Activated naive CD8-positive, alpha-beta T cell (primary cell): ENCODE results near the gene CRAMP1.
"Not testable (repeated sequence)": the region's sequence is repeated elsewhere in the genome, so short reads cannot be mapped to it uniquely, and the experiment has no call there.

Source experiments
- H3K27ac Mint-ChIP-seq: one replicate; pipeline ENCODE4 v1.8.0; 2021; ENCODE audit warnings: mixed read lengths
- H3K27me3 Mint-ChIP-seq: one replicate; pipeline ENCODE4 v1.8.0; 2021; ENCODE audit warnings: mixed read lengths
- H3K36me3 Mint-ChIP-seq: one replicate; pipeline ENCODE4 v1.8.0; 2021; ENCODE audit warnings: mixed read lengths
- H3K4me1 Mint-ChIP-seq: one replicate; pipeline ENCODE4 v1.8.0; 2021; ENCODE audit warnings: low read depth, mixed read lengths
- H3K4me3 Mint-ChIP-seq: one replicate; pipeline ENCODE4 v1.8.0; 2021; ENCODE audit warnings: mild to moderate bottlenecking, mixed read lengths
- H3K9me3 Mint-ChIP-seq: one replicate; pipeline ENCODE4 v1.8.0; 2021; ENCODE audit warnings: low read depth, mixed read lengths

Gene CRAMP1

DNA sequence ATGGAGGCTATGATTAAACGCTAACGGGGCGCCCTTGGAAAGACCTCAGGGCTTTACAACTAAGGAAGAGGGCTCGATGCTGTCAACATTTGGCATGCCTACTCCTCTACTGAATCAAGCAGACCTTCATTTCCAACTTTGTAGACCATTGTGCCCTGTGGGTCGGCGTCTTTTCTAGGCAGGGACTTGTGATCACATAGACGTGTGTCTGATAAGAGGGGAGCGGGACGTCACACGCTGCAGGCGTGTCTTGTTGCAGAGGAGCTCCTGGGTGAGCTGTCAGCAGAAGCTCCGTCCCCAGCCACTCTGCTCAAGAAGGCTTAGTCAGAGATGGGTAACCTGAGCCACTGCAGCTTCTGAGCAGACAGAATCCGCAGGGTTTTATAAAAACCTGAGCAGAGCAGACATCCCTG lies 96.6 kb downstream of the CRAMP1 start:
- no peak overlapping the region for H3K27ac Mint-ChIP-seq
- H3K27me3 Mint-ChIP-seq: no peaks in the 10 kb centered on the region
- H3K4me3 Mint-ChIP-seq: peak overlapping the region; percentile 90
- H3K36me3 Mint-ChIP-seq: no peaks in the 10 kb centered on the region
- no peaks in the 10 kb centered on the region for H3K9me3 Mint-ChIP-seq
- H3K4me1 Mint-ChIP-seq: peaks cover 43% of the 10 kb centered on the region

DNA sequence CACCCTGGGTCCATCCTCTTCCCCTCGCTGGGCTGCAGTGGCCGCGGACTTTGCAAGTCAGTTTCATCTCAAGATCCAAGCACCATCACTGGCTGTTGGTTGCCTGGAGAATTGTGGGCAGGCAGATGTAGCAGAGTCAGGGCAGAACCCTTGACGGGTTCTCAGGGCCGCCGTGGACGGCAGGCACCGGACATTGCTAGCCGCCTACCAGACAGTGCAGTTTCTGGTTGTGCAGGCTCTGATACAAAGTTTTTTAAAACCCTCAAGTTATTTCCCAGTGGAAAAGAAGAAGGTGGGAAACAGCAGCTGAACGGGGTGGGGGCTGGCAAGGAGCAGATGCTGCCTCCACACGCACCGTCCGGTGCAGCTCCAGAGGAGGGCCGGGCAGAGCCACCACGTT lies 97.2 kb downstream of the CRAMP1 start:
- H3K4me3 Mint-ChIP-seq: peak overlapping the region; percentile 90
- H3K4me1 Mint-ChIP-seq: peaks cover 45% of the 10 kb centered on the region
- H3K36me3 Mint-ChIP-seq: no peaks in the 10 kb centered on the region
- no peaks in the 10 kb centered on the region for H3K27me3 Mint-ChIP-seq
- no peaks in the 10 kb centered on the region for H3K9me3 Mint-ChIP-seq
- no peak overlapping the region for H3K27ac Mint-ChIP-seq

DNA sequence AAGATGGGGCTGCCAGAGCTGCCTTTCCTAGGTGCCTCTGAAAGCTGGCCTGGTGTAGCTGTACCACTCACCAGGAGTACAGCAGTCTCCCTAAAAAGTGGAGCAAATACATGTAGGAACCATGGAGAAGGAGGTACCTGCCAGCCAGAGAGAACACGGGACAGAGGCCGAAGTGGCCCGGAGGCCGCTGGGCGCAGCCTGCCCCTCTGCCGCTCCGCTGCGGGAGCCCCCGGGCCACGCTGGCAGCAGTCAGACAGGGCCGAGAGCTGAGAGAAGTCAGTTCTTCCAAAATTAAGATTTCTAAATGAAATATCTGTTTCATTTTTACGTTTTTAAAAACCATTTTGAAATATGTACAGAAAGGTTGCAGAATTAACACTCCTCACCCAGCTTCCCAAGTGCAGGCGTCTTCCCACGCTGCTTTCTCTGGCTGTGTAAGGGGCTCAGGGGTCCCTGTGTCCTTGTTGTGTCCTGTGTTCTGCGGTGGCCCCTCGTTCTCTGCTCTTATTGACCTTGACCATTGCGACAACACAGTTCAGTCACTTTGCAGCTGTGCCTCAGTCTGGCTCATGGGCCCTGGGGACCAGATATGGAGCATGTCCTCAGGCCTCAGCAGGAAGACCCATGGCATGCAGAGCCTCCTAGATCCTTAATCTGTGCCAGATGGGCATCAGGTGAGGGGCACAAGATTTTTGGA lies 98.8 kb downstream of the CRAMP1 start:
- Mint-ChIP-seq H3K27ac (no peak overlapping the region), H3K4me3 (no peak overlapping the region), H3K36me3 (no peaks in the 10 kb centered on the region), H3K4me1 (peaks cover 39% of the 10 kb centered on the region), H3K27me3 (no peaks in the 10 kb centered on the region), H3K9me3 (no peaks in the 10 kb centered on the region)

DNA sequence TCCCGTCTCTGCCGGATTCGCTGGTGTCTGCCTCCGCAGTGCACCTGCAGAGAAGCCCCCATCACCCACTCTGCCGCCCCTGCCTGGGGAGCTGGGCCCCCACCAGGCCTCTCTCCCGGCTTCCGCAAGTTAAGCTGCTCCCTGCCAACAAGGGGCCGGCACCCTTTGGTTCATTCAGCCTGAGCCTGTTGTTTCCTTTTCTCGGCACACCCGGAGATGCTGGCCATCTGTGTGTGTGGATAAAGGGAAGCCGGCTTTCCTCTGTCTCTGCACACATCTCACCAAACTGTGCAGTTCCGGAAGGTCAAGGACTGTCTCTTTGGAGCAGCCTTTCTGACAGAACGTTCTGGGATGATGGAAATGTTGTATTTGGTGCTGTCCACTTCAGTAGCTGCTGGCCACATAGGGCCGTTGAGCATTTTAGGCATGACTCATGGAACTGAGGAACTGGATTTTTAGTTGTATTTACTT lies 100.7 kb downstream of the CRAMP1 start:
- Mint-ChIP-seq H3K4me1 (peaks cover 33% of the 10 kb centered on the region), H3K4me3 (no peak overlapping the region), H3K27ac (no peak overlapping the region), H3K27me3 (no peaks in the 10 kb centered on the region), H3K9me3 (no peaks in the 10 kb centered on the region), H3K36me3 (no peaks in the 10 kb centered on the region)

DNA sequence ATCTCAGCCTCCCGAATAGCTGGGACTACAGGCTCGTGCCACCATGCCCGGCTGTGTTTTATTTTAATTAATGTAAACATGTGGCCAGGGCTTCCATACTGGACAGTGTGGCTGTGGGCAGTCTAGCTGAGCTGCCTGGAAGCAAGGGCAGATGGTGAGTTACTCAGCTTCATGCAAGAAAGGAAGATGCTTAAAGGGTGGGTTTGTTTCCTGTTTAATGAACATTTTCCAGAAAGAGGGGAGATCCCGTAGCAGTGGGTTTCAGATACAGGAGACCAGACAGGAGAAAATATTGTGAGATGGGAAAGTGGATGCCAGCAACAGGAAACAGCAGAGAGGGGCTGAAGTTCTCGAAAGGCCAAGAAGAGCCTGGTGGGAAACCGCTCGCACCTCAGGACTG lies 101.2 kb downstream of the CRAMP1 start:
- H3K36me3 Mint-ChIP-seq: no peaks in the 10 kb centered on the region
- H3K27ac Mint-ChIP-seq: no peak overlapping the region
- H3K27me3 Mint-ChIP-seq: no peaks in the 10 kb centered on the region
- H3K4me3 Mint-ChIP-seq: no peak overlapping the region
- H3K9me3 Mint-ChIP-seq: no peaks in the 10 kb centered on the region
- peaks cover 28% of the 10 kb centered on the region for H3K4me1 Mint-ChIP-seq

DNA sequence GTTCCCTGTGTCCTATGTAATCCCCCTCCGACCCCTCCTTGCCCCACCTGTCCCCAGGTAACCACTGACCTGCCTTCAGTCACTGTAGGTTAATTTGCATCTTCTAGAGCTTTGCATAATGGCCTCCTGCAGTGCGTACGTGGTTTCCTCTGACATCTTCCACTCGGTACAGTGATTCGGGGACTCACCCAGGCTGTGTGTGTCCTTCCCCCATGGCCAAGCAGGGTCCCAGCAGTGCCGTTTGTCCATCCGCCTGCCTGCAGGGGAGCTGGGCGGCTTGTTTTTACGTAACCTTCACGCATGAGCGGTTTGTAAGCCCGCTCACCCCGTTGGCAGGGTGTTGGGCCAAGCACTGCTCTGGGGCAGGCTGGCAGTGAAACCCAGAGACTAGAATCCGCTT lies 101.8 kb downstream of the CRAMP1 start:
- H3K36me3 Mint-ChIP-seq: no peaks in the 10 kb centered on the region
- no peaks in the 10 kb centered on the region for H3K9me3 Mint-ChIP-seq
- no peak overlapping the region for H3K4me3 Mint-ChIP-seq
- no peak overlapping the region for H3K27ac Mint-ChIP-seq
- H3K27me3 Mint-ChIP-seq: no peaks in the 10 kb centered on the region
- H3K4me1 Mint-ChIP-seq: peaks cover 25% of the 10 kb centered on the region

DNA sequence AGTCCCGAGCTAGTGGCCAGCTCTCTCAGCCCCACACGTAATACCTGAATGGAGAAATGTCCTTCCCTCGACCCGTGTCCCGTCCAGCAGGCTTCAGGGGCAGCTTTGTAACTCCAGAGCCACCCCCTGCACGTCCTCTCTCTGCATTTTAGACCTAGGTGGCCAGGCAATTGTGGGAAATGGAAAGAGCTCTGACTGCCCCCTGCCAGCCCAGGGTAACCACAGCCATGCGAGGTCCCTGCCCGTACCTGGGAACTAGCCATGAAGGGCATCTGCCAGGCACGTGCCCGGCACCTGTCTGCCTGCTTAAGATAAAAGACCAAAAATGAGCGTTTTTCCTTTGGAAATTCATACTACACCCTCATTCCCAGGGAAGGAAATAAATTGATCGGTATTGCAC lies 103.1 kb downstream of the CRAMP1 start:
- Mint-ChIP-seq H3K27me3 (no peaks in the 10 kb centered on the region), H3K36me3 (no peaks in the 10 kb centered on the region), H3K4me3 (no peak overlapping the region), H3K4me1 (peaks cover 31% of the 10 kb centered on the region), H3K27ac (no peak overlapping the region), H3K9me3 (no peaks in the 10 kb centered on the region)

DNA sequence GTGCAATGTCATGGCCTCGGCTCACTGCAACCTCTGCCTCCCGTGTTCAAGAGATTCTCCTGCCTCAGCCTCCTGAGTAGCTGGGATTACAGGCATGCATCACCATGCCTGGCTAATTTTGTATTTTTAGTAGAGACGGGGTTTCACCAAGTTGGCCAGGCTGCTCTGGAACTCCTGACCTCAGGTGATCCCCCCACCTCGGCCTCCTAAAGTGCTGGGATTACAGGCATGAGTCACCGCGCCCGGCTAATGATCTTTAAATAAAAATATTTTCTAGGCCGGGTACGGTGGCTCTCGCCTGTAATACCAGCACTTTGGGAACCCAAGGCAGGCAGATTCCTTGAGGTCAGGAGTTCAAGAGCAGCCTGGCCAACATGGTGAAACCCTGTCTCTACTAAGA lies 106.1 kb downstream of the CRAMP1 start:
- not testable (repeated sequence) for H3K9me3 Mint-ChIP-seq, H3K27me3 Mint-ChIP-seq, H3K36me3 Mint-ChIP-seq, H3K27ac Mint-ChIP-seq, H3K4me3 Mint-ChIP-seq
- peaks cover 36% of the 10 kb centered on the region for H3K4me1 Mint-ChIP-seq

DNA sequence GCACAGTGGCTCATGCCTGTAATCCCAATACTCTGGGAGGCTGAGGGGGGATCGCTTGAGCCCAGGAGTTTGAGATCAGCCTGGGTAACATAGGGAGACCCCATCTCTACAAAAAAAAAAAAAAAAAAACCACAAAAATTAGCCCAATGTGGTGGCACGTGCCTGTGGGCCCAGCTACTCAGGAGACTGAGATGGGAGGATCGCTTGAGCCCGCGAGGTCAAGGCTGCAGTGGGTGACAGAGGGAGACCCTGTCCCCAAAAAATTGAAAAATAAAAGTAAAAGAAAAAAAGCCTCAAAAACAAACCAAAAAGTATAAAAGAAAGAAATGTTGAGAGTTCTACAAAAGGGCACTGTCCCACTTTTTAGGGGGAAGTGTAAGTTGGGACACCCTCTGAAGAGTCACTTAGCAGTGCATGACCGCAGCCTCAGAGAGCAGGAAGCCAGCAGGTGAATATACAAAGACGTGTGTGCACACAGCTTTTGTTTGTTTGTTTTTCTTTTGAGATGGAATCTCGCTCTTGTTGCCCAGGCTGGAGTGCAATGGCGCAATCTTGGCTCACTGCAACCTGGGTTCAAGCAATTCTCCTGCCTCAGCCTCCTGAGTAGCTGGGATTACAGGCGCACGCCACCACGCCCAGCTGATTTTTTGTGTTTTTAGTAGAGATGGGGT lies 107.5 kb downstream of the CRAMP1 start:
- not testable (repeated sequence) for H3K27me3 Mint-ChIP-seq, H3K9me3 Mint-ChIP-seq, H3K4me3 Mint-ChIP-seq, H3K36me3 Mint-ChIP-seq
- H3K27ac Mint-ChIP-seq: peak overlapping the region; percentile 85
- H3K4me1 Mint-ChIP-seq: peaks cover 36% of the 10 kb centered on the region

DNA sequence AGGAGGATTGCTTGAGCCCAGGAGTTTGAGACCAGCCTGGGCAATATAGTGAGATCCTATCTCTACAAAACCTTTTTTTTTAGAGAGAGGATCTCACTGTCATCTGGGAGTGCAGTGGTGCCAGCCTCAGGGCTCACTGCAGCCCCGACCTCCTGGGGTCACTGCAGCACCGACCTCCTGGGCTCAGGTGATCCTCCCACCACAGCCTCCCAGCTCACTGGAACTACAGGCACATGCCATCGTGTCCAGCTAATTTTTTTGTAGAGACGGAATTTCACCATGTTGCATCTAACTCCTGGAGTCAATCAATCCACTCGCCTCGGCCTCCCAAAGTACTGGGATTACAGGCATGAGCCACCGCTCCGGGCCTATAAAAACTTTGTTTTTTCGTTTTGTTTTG lies 109.2 kb downstream of the CRAMP1 start:
- H3K4me1 Mint-ChIP-seq: peaks cover 34% of the 10 kb centered on the region
- H3K36me3 Mint-ChIP-seq: no peaks in the 10 kb centered on the region
- H3K27me3 Mint-ChIP-seq: no peaks in the 10 kb centered on the region
- H3K9me3 Mint-ChIP-seq: no peaks in the 10 kb centered on the region
- no peak overlapping the region for H3K4me3 Mint-ChIP-seq
- H3K27ac Mint-ChIP-seq: no peak overlapping the region

DNA sequence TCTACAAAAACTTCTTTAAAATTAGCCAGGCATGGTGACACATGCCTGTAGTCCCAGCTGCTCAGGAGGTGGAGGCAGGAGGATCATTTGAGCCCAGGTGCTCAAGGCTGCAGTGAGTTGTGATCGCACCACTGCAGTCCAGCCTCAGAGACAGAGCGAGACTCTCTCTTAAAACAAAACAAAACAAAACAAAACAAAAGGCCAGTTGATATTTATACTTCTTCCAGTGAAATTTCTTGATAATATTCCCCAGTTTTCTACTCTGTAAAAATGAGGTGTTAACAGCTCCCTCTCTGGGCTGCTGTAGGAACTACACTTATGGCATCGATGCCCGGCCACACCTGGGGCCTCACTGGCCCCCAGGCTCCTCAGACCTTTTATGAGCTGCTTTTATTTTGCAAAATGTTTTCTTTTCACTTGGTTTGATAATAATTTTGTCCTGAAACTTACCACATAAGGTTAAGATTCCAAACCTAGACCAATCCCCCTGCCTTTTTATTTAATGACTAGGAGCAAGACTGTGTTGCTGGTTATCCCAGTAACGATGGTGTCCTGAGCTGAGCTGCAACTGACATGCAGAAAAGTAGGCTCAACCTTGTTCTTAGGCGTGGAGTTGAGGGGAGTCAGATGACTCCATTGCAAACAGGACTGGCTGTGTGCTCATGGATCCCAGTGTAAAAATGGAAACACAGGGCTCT lies 111.4 kb downstream of the CRAMP1 start:
- Mint-ChIP-seq H3K27me3 (no peaks in the 10 kb centered on the region), H3K36me3 (peaks cover 6% of the 10 kb centered on the region), H3K9me3 (no peaks in the 10 kb centered on the region), H3K4me3 (no peak overlapping the region), H3K4me1 (peaks cover 34% of the 10 kb centered on the region), H3K27ac (peak overlapping the region; percentile 34)

DNA sequence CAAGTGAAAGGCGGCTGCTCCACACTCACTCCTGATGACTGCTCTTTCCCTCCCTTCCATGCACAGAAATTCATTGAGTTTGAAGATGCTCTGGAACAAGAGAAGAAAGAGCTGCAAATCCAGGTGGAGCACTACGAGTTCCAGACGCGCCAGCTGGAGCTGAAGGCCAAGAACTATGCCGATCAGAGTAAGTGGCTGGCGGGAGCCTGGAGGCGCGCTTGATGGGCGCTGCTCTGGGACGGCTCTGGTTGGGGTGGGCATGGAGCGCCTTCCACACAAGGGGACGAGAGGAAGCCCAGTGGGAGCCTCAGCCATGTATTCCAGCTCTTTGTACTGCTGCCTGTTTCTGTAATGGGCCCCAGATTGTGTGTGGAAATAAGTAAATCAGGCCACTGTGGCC lies 112.3 kb downstream of the CRAMP1 start:
- no peaks in the 10 kb centered on the region for H3K9me3 Mint-ChIP-seq
- no peaks in the 10 kb centered on the region for H3K27me3 Mint-ChIP-seq
- H3K4me1 Mint-ChIP-seq: peaks cover 25% of the 10 kb centered on the region
- H3K4me3 Mint-ChIP-seq: no peak overlapping the region
- H3K36me3 Mint-ChIP-seq: peaks cover 6% of the 10 kb centered on the region
- no peak overlapping the region for H3K27ac Mint-ChIP-seq

DNA sequence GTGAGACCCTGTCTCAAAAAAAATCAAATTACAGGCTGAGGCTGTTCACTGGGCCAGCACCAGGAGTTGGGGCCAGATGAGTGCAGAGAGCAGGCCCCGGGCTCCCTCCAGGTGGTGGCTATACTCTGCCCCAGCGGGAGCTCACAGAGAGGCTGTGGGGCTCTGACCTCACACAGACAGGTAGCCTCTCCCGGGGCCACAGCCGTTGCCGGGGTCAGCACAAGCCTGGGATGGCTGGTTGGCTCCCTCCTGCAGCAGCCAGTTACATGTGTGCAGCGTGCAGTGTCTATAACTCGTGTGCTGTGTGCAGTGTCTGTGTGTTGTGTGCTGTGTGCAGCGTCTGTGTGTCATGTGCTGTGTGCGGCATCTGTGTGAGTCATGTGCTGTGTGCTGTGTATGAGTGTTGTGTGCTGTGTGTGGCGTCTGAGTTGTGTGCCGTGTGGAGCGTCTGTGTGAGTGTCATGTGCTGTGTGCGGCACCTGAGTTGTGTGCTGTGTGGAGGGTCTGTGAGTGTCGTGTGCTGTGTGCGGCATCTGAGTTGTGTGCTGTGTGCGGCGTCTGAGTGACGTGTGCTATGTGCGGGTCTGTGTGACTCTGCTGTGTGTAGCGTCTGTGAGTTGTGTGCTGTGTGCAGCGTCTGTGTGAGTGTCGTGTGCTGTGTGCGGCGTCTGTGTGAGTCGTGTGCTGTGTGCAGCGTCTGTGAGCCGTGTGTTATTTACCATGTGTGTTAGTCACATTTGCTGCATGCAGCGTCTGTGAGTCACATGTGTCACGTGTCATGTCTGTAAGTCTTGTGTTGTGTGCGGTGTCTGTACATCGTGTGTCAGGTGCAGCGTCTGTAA lies 114.7 kb downstream of the CRAMP1 start:
- Mint-ChIP-seq H3K9me3 (no peaks in the 10 kb centered on the region), H3K4me3 (no peak overlapping the region), H3K4me1 (peaks cover 15% of the 10 kb centered on the region), H3K27ac (peak overlapping the region; percentile 58), H3K36me3 (peaks cover 6% of the 10 kb centered on the region), H3K27me3 (no peaks in the 10 kb centered on the region)
